B cell (primary cell): ENCODE data around the gene CD38. TPM values are rescaled to one million over a fixed set of nuclear protein-coding genes. Genes with fewer than 3 reads are reported as not detected.

ENCODE experiments used
- ATAC-seq: fragments of 200-7000 bp; cut with Tn5 transposase; one replicate; pipeline ENCODE4 v1.10.0; 2021; ENCODE audit warnings: low read depth, mild to moderate bottlenecking, moderate number of reproducible peaks, moderate library complexity
- CTCF ChIA-PET: fragments of 350-600 bp; sonication (Branson Sonifier 250); formaldehyde crosslinking; loops from one replicate; lab custom pipeline; 2021; ENCODE audit warnings: antibody characterized with exemption, inconsistent platforms; lab: Charles Lee
- POLR2A ChIA-PET: fragments of 350-600 bp; sonication (Branson Sonifier 250); formaldehyde crosslinking; loops from one replicate; lab custom pipeline; 2021; ENCODE audit warnings: antibody characterized with exemption; lab: Charles Lee
- DNase-seq: peaks from one replicate; pipeline ENCODE4 v3.0.0; 2013
- H2AFZ ChIP-seq: 2 replicates; pipeline ENCODE4 v1.6.1; 2012; ENCODE audit warnings: mild to moderate bottlenecking, low read depth, low read length; ENCODE audit not compliant: insufficient read depth, poor library complexity, severe bottlenecking
- H3K27ac ChIP-seq, 2 donors: 1 replicate in 1 of 2; 2 replicates in 1 of 2; pipeline ENCODE4 v1.5.1; 2012 to 2013; ENCODE audit warnings: low read length in 2 of 2, mild to moderate bottlenecking in 2 of 2, moderate library complexity in 1 of 2
- H3K27me3 ChIP-seq, 4 experiments: fragments of 200-600 bp in 1 of 4; sonication (generic) in 1 of 4; replicated peaks in 1 of 4; 1 replicate in 2 of 4; 2 replicates in 2 of 4; pipeline versions ENCODE4 v1.6.1 to v1.7.0; 2013 to 2016; ENCODE audit warnings: low read length in 3 of 4, mild to moderate bottlenecking in 2 of 4, mixed read lengths in 1 of 4, moderate library complexity in 1 of 4; ENCODE audit not compliant: insufficient read depth in 4 of 4, control insufficient read depth in 3 of 4; ENCODE audit errors: control extremely low read depth in 1 of 4
- H3K36me3 ChIP-seq, 2 experiments: replicated peaks in 1 of 2; 1 replicate in 1 of 2; 2 replicates in 1 of 2; pipeline versions ENCODE4 v1.6.1 to v1.7.1; 2013; ENCODE audit warnings: low read length in 1 of 2; ENCODE audit not compliant: insufficient read depth in 2 of 2, control insufficient read depth in 1 of 2; ENCODE audit errors: control extremely low read depth in 1 of 2, extremely low read depth in 1 of 2
- H3K4me1 ChIP-seq, 2 donors: fragments of 200-600 bp in 1 of 2; sonication (generic) in 1 of 2; 1 replicate in 1 of 2; 2 replicates in 1 of 2; pipeline versions ENCODE4 v1.5.1 to v1.6.1; 2013 to 2017; ENCODE audit warnings: low read length in 2 of 2; ENCODE audit not compliant: control insufficient read depth in 2 of 2, insufficient read depth in 2 of 2
- H3K4me2 ChIP-seq: replicated peaks from 2 replicates; pipeline ENCODE3; 2012; ENCODE audit warnings: mild to moderate bottlenecking, low read depth, low read length; ENCODE audit not compliant: poor library complexity, severe bottlenecking
- H3K4me3 ChIP-seq, 5 experiments: fragments of 200-600 bp in 1 of 5; sonication (generic) in 1 of 5; 1 replicate in 3 of 5; 2 replicates in 2 of 5; pipeline versions ENCODE4 v1.5.1 to v1.7.0; 2011 to 2016; ENCODE audit warnings: low read length in 4 of 5, mild to moderate bottlenecking in 4 of 5, low read depth in 2 of 5, control low read depth in 1 of 5, moderate library complexity in 1 of 5; ENCODE audit not compliant: insufficient read depth in 1 of 5; ENCODE audit errors: control extremely low read depth in 1 of 5, extremely low read depth in 1 of 5
- H3K79me2 ChIP-seq: fragments of 200-600 bp; sonication (generic); one replicate; pipeline ENCODE4 v1.6.0; 2016; ENCODE audit warnings: low read length; ENCODE audit not compliant: control insufficient read depth, insufficient read depth
- H3K9ac ChIP-seq: fragments of 200-600 bp; sonication (generic); 2 replicates; pipeline ENCODE4 v1.6.1; 2017; ENCODE audit warnings: mild to moderate bottlenecking, low read length, moderate library complexity
- H3K9me3 ChIP-seq, 3 donors: one replicate each; pipeline versions ENCODE4 v1.6.1 to v1.7.1; 2013; ENCODE audit warnings: low read length in 2 of 3; ENCODE audit not compliant: control insufficient read depth in 2 of 3, insufficient read depth in 1 of 3; ENCODE audit errors: control extremely low read depth in 1 of 3
- H4K20me1 ChIP-seq: 2 replicates; pipeline ENCODE4 v1.6.0; 2012; ENCODE audit warnings: mild to moderate bottlenecking, low read length; ENCODE audit not compliant: insufficient read depth, control insufficient read depth, poor library complexity, severe bottlenecking
- H3K27ac Mint-ChIP-seq: one replicate; pipeline ENCODE4 v1.8.0; 2021; ENCODE audit warnings: mixed read lengths
- H3K27me3 Mint-ChIP-seq: one replicate; pipeline ENCODE4 v1.8.0; 2021; ENCODE audit warnings: mixed read lengths
- H3K4me1 Mint-ChIP-seq: one replicate; pipeline ENCODE4 v1.8.0; 2021; ENCODE audit warnings: mixed read lengths
- H3K4me3 Mint-ChIP-seq: one replicate; pipeline ENCODE4 v1.8.0; 2021; ENCODE audit warnings: mixed read lengths
- H3K9me3 Mint-ChIP-seq: one replicate; pipeline ENCODE4 v1.8.0; 2022; ENCODE audit warnings: mixed read lengths; ENCODE audit not compliant: insufficient read depth
- CTCF ChIP-seq: fragments of 200-600 bp; IDR thresholded peaks from one replicate; pipeline ENCODE4 v1.8.0; 2022; ENCODE audit warnings: antibody characterized with exemption, mild to moderate bottlenecking
- EZH2 ChIP-seq: IDR thresholded peaks from 2 replicates; pipeline ENCODE4 v1.6.1; 2012; ENCODE audit warnings: borderline replicate concordance, low read depth, mild to moderate bottlenecking, moderate library complexity, low read length; ENCODE audit not compliant: insufficient read depth, poor library complexity, severe bottlenecking
- WGBS: methylation state at CpG from one replicate; pipeline ENCODE4 v1.1.5; 2013; ENCODE audit warnings: missing lambda C conversion rate; ENCODE audit not compliant: insufficient coverage; 5-methylcytosine and 5-hydroxymethylcytosine counted together
- intact Hi-C: fragments of 100-400 bp; cut with micrococcal nuclease; formaldehyde crosslinking; loops from one replicate; pipeline ENCODE4 v1.10.0; 2022
- polyA plus RNA-seq: library from polyadenylated mRNA; depleted of rRNA; stranded (reverse); fragments of >200 nt; gene quantifications from 2 replicates; pipeline ENCODE4 v1.2.3, GENCODE V29; 2012
- total RNA-seq, 2 donors: library from RNA; stranded (reverse); fragments of 120-200 nt in 1 of 2; gene quantifications; 1 replicate in 1 of 2; 2 replicates in 1 of 2; pipeline versions ENCODE4 v1.2.3 to v1.2.4, GENCODE V29; 2013 to 2022

CD38 gene
- total and polyA plus RNA-seq, 2 donors (not counting 1 experiment from before 2014, with no cell fraction given) = 10.1 to 12.9 TPM

GRCh38 chr4:15746110-15746509, 32.0 kb upstream of the CD38 start:
- ATAC-seq (no peak), DNase-seq (no peak)
- Histone ChIP-seq H3K4me3 (no peak overlapping the region), H2AFZ (no peak overlapping the region), H3K9ac (no peak overlapping the region), H3K27ac (no peak overlapping the region), H3K27me3 (no peaks in the 10 kb centered on the region), H3K79me2 (no peaks in the 10 kb centered on the region), H3K36me3 (no peaks in the 10 kb centered on the region), H3K9me3 (peaks cover 6 to 19% (median 18%) of the 10 kb centered on the region in 3 donors), H4K20me1 (no peaks in the 10 kb centered on the region), H3K4me2 (no peak overlapping the region), H3K4me1 (no peaks in the 10 kb centered on the region)
- ChIA-PET CTCF (no interaction called here), POLR2A (no interaction called here)
- no peak overlapping the region for H3K27ac Mint-ChIP-seq
- intact Hi-C loops = loop anchor here (5.0 kb wide), 1 partner anchor 41 kb away; no protein-coding TSS in a partner anchor
- TF ChIP-seq EZH2 = no peak
- no peak for TF ChIP-seq CTCF
- no peaks in the 10 kb centered on the region for H3K27me3 Mint-ChIP-seq
- no CpG with 5 or more reads among the region's 1 CpG for WGBS
- no peak overlapping the region for H3K4me3 Mint-ChIP-seq
- H3K9me3 Mint-ChIP-seq = peaks cover 15% of the 10 kb centered on the region
- no peaks in the 10 kb centered on the region for H3K4me1 Mint-ChIP-seq

DNA sequence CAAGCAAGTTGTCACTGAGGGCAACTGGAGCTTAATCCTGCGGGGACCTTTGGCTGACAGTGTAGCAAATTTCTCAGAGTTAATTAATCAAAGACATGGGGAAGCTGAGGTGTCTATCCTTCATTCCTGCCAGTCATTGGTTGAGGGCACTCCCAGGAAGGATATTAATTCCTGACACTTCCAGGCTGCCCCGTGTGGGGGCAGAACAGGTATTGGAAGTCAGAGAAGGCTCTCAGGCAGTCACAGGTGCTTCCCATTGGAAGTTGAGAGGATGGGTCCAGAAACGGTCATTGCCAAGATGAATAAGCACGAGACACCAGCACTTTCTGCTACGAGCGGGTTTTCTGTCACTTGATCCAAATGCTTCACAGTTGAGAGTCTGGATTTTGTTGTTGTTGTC, 29.1 kb upstream of the CD38 start:
- Histone ChIP-seq H3K4me1 (no peaks in the 10 kb centered on the region), H3K9ac (no peak overlapping the region), H3K27me3 (no peaks in the 10 kb centered on the region), H3K27ac (no peak overlapping the region), H4K20me1 (no peaks in the 10 kb centered on the region), H3K9me3 (peaks cover 0 to 4% (median 3%) of the 10 kb centered on the region in 3 donors), H3K36me3 (no peaks in the 10 kb centered on the region), H2AFZ (no peak overlapping the region), H3K4me3 (no peak overlapping the region), H3K79me2 (no peaks in the 10 kb centered on the region), H3K4me2 (no peak overlapping the region)
- Mint-ChIP-seq H3K27me3 (no peaks in the 10 kb centered on the region), H3K4me1 (peaks cover 5% of the 10 kb centered on the region), H3K9me3 (peaks cover 8% of the 10 kb centered on the region), H3K4me3 (no peak overlapping the region), H3K27ac (no peak overlapping the region)
- 82% methylated on average over 3 of the region's 6 CpGs for WGBS
- ChIA-PET POLR2A (no interaction called here), CTCF (no interaction called here)
- TF ChIP-seq CTCF (no peak), EZH2 (no peak)
- DNase-seq = no peak
- no peak for ATAC-seq
- intact Hi-C loops = loop anchor here (5.0 kb wide), 1 partner anchor 38 kb away; no protein-coding TSS in a partner anchor
